Osteoblast (primary cell): ENCODE data around the gene ABHD4. TPM values are rescaled to one million over a fixed set of nuclear protein-coding genes. Genes with fewer than 3 reads are reported as not detected.

ENCODE experiments used
- DNase-seq: peaks from one replicate; pipeline ENCODE4 v3.0.0; 2011; ENCODE audit warnings: low spot score, mixed read lengths; ENCODE audit not compliant: insufficient read length; ENCODE audit errors: missing footprints
- H2AFZ ChIP-seq: 2 replicates; pipeline ENCODE4 v1.6.0; 2011; ENCODE audit warnings: mild to moderate bottlenecking, low read length
- H3K27ac ChIP-seq: 2 replicates; pipeline ENCODE4 v1.5.1; 2011; ENCODE audit warnings: mild to moderate bottlenecking, low read depth, low read length, moderate library complexity
- H3K27me3 ChIP-seq: 2 replicates; pipeline ENCODE4 v1.6.0; 2012; ENCODE audit warnings: mild to moderate bottlenecking, control low read depth, inconsistent platforms, low read length, moderate library complexity; ENCODE audit not compliant: insufficient read depth
- H3K36me3 ChIP-seq: 2 replicates; pipeline ENCODE4 v1.5.1; 2011; ENCODE audit warnings: mild to moderate bottlenecking, low read length, control low read depth, moderate library complexity; ENCODE audit not compliant: insufficient read depth
- H3K4me1 ChIP-seq: 2 replicates; pipeline ENCODE4 v1.5.1; 2011; ENCODE audit warnings: mild to moderate bottlenecking, low read length, control low read depth, moderate library complexity; ENCODE audit not compliant: insufficient read depth
- H3K4me2 ChIP-seq: 2 replicates; pipeline ENCODE4 v1.6.0; 2011; ENCODE audit warnings: mild to moderate bottlenecking, low read length; ENCODE audit not compliant: insufficient read depth
- H3K4me3 ChIP-seq: fragments of 200-600 bp; sonication (generic); 3 replicates; pipeline ENCODE4 v1.5.1; 2012; ENCODE audit warnings: mild to moderate bottlenecking, low read length, inconsistent platforms; ENCODE audit not compliant: insufficient read depth
- H3K79me2 ChIP-seq: 2 replicates; pipeline ENCODE4 v1.6.0; 2012; ENCODE audit warnings: mild to moderate bottlenecking, low read length, control low read depth, inconsistent platforms; ENCODE audit not compliant: insufficient read depth
- H3K9me3 ChIP-seq: 2 replicates; pipeline ENCODE4 v1.5.1; 2011; ENCODE audit warnings: low read depth, low read length, control low read depth
- H4K20me1 ChIP-seq: 2 replicates; pipeline ENCODE4 v1.6.0; 2012; ENCODE audit warnings: mild to moderate bottlenecking, low read length, control low read depth; ENCODE audit not compliant: insufficient read depth
- total RNA-seq: library from RNA; depleted of rRNA; stranded (reverse); fragments of >200 nt; gene quantifications from 2 replicates; pipeline ENCODE4 v1.2.3, GENCODE V29; 2012
- TF ChIP-seq, protein P1 (sequence below): IDR thresholded peaks from 2 replicates; pipeline ENCODE4 v1.5.1; 2011; ENCODE audit warnings: mild to moderate bottlenecking, low read depth, low read length, moderate library complexity; ENCODE audit errors: extremely low read depth

ABHD4 gene
- total RNA-seq, 1 donor = 52.1 TPM

DNA sequence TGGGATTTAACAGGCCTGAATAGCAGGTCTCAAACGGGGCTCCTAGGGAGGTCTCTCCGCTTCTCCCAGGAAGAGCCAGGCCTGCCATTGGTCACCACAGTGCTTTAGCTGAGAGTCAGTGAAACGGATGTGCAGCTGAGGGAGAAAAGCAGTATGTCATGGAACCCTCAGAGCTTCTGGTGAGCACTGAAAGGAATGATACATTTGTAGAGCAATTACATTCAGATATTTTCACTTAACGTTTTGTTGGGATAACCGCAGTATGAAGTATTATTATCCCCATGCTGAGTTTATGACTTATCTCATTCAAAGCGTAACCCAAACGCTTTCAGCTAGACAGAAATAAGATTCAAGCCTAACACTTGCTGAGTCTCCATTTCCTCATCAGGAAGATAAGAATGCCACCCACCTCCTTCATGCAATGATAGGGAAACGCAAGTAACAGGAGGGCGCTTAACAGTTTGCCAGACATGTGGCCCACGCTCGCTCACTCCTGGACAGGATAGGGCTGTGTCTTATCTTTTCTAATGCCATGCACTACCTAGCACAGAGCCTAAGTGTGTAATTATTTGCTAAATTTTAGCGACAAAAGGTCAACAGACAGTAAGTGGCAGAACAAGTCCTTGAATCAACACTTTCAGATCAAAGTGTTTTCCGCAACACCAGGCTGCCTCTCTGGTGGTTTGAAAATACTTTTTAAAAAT is 37.3 kb upstream of the ABHD4 start:
- H3K36me3 ChIP-seq = peaks cover 26% of the 10 kb centered on the region
- peaks cover 8% of the 10 kb centered on the region for H3K79me2 ChIP-seq
- no peak overlapping the region for H3K4me2 ChIP-seq
- no peaks in the 10 kb centered on the region for H3K27me3 ChIP-seq
- H3K27ac ChIP-seq = no peak overlapping the region
- H3K4me1 ChIP-seq = peaks cover 11% of the 10 kb centered on the region
- TF ChIP-seq, protein P1, sequence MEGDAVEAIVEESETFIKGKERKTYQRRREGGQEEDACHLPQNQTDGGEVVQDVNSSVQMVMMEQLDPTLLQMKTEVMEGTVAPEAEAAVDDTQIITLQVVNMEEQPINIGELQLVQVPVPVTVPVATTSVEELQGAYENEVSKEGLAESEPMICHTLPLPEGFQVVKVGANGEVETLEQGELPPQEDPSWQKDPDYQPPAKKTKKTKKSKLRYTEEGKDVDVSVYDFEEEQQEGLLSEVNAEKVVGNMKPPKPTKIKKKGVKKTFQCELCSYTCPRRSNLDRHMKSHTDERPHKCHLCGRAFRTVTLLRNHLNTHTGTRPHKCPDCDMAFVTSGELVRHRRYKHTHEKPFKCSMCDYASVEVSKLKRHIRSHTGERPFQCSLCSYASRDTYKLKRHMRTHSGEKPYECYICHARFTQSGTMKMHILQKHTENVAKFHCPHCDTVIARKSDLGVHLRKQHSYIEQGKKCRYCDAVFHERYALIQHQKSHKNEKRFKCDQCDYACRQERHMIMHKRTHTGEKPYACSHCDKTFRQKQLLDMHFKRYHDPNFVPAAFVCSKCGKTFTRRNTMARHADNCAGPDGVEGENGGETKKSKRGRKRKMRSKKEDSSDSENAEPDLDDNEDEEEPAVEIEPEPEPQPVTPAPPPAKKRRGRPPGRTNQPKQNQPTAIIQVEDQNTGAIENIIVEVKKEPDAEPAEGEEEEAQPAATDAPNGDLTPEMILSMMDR = no peak
- no peak overlapping the region for H2AFZ ChIP-seq
- peaks cover 2% of the 10 kb centered on the region for H4K20me1 ChIP-seq
- H3K4me3 ChIP-seq = no peak overlapping the region
- H3K9me3 ChIP-seq = no peaks in the 10 kb centered on the region
- peak; percentile 22 for DNase-seq

DNA sequence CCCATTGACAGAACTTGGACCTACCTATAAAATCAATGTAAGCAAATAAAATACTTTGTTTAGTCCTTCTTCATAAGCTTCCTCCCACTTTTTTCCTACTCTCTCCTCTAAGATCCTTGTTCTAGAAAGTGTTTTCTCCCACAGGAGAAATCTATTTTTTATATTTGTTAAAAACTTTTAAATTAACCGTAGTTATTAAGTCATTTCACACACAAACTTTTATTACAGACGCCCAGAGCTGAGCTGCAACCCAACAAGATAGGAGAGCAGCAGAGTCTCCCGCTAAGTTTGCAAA is 36.8 kb upstream of the ABHD4 start:
- Histone ChIP-seq H3K36me3 (peaks cover 30% of the 10 kb centered on the region), H4K20me1 (peaks cover 3% of the 10 kb centered on the region), H3K4me3 (no peak overlapping the region), H3K4me2 (no peak overlapping the region), H3K79me2 (peaks cover 13% of the 10 kb centered on the region), H3K27ac (no peak overlapping the region), H3K9me3 (no peaks in the 10 kb centered on the region), H3K4me1 (peaks cover 6% of the 10 kb centered on the region), H3K27me3 (no peaks in the 10 kb centered on the region), H2AFZ (no peak overlapping the region)
- no peak for DNase-seq
- TF ChIP-seq, protein P1 = no peak

DNA sequence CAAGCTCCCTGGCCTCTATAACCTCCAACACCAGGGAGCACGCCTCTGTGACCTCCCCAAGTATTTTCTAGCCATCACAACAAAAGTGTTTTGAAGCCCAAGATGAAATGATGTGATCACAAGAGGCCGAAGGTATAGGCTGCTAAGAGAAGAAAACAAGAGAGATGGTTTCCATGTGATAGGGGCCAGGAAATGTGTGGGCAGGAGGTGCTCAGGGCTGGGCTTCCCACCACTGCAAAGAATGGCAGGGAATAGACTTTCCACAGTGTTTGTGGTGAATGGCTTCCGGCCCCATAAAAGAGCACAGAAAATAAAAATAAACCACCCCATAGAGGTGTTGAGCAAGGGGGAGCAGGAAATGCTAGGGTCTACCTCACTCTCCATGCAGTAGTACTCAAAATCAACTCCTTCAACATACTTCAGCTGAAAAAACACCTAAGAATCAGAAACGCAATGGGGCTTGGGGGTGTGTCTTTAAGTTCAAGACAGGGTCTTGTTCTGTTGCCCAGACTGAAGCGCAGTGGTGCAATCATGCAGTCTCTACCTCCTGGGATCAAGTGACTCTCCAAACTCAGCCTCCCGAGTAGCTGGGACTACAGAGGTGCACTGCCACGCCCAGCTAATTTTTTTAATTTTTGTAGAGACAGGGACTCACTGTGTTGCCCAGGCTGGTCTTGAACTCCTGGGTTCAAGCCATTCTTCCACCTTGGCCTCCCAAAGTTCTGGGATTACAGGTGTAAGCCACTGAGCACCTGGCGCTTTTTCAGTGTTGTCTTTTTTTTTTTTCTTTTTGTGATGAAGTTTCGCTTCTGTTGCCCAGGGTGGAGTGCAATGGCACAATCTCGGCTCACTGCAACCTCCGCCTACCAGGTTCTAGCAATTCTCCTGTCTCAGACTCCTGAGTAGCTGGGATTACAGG is 36.2 kb upstream of the ABHD4 start:
- Histone ChIP-seq H2AFZ (no peak overlapping the region), H3K4me3 (no peak overlapping the region), H3K4me2 (no peak overlapping the region), H3K27ac (no peak overlapping the region), H3K79me2 (peaks cover 18% of the 10 kb centered on the region), H3K9me3 (no peaks in the 10 kb centered on the region), H3K36me3 (peaks cover 35% of the 10 kb centered on the region), H3K27me3 (no peaks in the 10 kb centered on the region), H4K20me1 (peaks cover 3% of the 10 kb centered on the region), H3K4me1 (no peaks in the 10 kb centered on the region)
- TF ChIP-seq, protein P1 = no peak
- no peak for DNase-seq

DNA sequence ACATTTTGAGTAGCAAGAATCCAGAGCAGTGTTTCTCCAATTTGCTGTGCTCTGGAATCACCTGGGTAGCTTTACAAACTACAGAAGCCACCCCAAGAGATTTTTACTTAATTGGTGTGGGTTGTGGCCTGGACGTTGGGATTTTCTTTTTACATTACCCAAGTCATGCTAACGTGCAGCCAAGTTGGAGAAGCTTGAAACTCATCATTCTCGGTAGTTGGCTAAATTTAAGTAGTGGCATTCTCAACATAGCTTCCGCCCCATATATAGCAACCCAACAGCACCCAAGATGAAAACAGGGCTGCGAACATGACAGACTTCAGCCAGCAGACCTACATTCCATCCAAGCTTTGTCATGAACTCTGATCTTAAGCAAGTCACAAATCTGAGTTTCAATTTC is 34.1 kb upstream of the ABHD4 start:
- H3K27me3 ChIP-seq = no peaks in the 10 kb centered on the region
- H3K4me3 ChIP-seq = no peak overlapping the region
- H3K4me1 ChIP-seq = no peaks in the 10 kb centered on the region
- peaks cover 13% of the 10 kb centered on the region for H4K20me1 ChIP-seq
- TF ChIP-seq, protein P1 = no peak
- no peak overlapping the region for H3K4me2 ChIP-seq
- H3K27ac ChIP-seq = no peak overlapping the region
- H3K9me3 ChIP-seq = no peaks in the 10 kb centered on the region
- peaks cover 46% of the 10 kb centered on the region for H3K36me3 ChIP-seq
- no peak for DNase-seq
- H3K79me2 ChIP-seq = peaks cover 37% of the 10 kb centered on the region
- H2AFZ ChIP-seq = no peak overlapping the region
